ENCODE results near the gene CCNB1.
"Not testable (repeated sequence)": the region's sequence is repeated elsewhere in the genome, so short reads cannot be mapped to it uniquely, and the experiment has no call there.

The CCNB1 gene

DNA sequence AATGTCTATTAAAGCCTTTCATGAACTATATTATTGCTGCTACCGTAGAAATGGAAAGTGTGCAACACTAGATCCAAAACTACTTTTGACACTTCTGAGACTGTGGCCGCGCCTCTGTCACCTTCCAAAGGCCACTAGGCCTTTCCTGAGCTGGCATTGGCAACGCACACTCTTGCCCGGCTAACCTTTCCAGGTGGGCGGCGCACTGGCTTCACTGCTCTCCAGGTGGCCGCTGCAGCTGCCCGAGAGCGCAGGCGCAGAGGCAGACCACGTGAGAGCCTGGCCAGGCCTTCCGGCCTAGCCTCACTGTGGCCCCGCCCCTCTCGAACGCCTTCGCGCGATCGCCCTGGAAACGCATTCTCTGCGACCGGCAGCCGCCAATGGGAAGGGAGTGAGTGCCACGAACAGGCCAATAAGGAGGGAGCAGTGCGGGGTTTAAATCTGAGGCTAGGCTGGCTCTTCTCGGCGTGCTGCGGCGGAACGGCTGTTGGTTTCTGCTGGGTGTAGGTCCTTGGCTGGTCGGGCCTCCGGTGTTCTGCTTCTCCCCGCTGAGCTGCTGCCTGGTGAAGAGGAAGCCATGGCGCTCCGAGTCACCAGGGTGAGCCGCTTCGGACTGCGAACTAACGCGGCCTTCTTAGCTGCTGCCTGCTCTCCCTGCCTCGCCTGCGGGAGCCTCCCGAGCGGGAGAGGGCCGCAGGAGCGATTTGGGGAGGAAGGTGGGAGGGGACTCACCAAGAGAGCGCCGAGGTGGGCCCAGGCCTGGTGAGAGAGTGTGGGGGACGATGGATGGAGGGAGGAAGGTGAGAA is at the start of gene CCNB1:
Gene CCNB1 (plus strand): TSS at position 465 of the 807 bp plus-strand sequence. CDS start 113 bp downstream, at position 578.
- peak; percentile 96 for DNase-seq

GRCh38 chr5:69129413-69129812 is 37.5 kb upstream of the CCNB1 start:
- no peak for DNase-seq

GRCh38 chr5:69130241-69130640 is 36.7 kb upstream of the CCNB1 start:
- DNase-seq: no peak

DNA sequence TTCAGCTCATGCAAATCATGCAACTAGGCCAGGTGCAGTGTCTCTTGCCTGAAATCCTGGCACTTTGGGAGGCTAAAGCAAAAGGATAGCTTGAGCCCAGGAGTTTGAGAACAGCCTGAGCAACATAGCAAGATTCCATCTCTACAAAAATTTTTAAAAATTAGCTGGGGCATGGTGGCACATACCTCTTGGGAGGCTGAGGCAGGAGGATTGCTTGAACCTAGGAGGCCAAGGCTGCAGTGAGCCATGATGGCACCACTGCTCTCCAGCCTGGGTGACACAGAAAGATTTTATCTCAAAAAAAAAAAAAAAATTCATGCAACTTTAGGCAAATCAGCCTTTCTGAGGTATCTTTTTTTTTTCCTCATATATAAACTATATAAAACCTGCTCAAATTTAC is 35.6 kb upstream of the CCNB1 start:
- no peak for DNase-seq

DNA sequence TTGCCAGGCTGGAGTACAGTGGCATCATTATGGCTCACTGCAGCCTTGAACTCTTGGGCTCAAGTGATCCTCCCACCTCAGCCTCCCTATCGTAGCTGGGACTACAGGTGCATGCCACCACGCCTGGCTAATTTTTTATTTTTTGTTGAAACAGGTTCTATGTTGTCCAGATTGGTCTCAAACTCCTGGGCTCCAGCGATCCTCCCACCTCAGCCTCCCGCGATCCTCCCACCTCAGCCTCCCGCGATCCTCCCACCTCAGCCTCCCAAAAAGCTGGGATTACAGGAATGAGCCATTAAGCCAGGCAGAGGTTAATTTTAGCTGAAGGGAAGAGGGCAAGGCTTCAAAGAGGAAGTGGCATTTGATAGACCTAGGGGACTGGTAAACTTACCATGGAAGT is 32.8 kb upstream of the CCNB1 start:
- DNase-seq: no peak

- DNase-seq: no peak
Observed at GRCh38 chr5:69136293-69136692, 30.7 kb upstream of the CCNB1 start.

DNA sequence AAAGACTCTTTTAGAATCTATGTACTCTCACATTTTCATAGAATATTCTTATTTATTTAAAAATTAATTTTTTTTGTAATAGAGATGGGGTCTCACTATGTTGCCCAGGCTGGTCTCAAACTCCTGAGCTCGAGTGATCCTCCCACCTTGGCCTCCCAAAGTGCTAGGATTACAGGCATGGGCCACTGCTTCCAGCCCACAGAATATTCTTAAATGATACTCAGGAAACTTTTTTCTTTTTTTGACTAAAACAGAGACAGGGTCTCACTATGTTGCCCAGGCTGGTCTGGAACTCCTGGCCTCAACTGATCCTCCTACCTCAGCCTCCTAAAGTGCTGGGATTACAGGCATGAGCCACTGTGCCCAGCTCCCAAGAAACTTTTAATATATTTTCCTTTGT is 29.7 kb upstream of the CCNB1 start:
- DNase-seq: not testable (repeated sequence)

DNA sequence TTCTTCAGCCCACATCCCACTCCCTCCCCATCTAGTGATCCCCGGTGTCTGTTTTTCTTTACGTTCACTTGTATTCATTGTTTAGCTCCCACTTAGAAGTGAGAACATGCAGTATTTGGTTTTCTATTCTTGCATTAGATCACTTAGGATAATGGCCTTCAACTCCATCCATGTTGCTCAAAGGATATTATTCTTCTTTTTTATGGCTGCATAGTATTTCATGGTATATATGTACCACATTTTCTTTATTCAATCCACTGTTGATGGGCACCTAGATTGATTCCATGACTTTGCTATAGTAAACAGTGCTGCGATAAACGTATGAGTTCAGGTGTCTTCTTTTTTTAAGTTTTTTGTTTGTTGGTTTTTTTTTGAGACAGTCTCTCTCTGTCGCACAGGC is 29.1 kb upstream of the CCNB1 start:
- no peak for DNase-seq

GRCh38 chr5:69138766-69139165 is 28.2 kb upstream of the CCNB1 start:
- no peak for DNase-seq

DNA sequence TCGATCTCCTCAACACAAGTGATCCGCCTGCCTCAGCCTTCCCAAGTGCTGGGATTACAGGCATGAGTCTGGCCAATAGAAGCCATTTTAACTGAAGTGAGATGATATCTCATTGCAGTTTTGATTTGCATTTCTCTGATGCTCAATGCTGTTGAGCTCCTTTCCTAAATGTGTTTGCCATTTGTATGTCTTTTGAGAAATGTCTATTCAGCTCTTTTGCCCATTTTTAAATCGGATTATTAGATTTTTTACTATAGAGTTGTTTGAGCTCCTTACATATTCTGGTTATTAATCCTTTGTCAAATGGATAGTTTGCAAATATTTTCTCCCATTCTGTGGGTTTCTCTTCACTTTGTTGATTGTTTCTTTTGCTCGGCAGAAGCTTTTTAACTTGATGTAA is 26.7 kb upstream of the CCNB1 start:
- not testable (repeated sequence) for DNase-seq

GRCh38 chr5:69140827-69141226 is 26.1 kb upstream of the CCNB1 start:
- DNase-seq: no peak

GRCh38 chr5:69148576-69148975 is 18.4 kb upstream of the CCNB1 start:
- not testable (repeated sequence) for DNase-seq

GRCh38 chr5:69148981-69149675 is 17.8 kb upstream of the CCNB1 start:
- no peak for DNase-seq

GRCh38 chr5:69149676-69150010 is 17.3 kb upstream of the CCNB1 start:
- no peak for DNase-seq

DNA sequence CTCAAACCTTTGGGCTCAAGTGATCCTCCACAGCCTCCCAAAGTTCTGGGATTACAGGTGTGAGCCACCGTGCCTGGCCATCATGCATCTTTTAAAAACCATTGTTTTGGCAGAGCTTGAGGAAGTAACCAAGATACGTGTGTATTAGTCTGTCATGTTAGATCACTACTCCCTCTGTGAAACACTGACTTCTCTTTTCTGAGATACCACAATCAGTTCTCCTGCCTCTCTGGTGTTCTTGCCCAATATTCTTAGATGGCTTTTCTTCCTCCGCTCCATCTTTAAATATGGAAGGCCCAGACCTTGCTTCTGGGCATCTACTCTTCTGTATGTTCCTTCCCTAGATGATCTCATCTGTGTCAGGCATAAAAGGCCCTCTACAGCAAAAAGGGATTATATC is 14.2 kb upstream of the CCNB1 start:
- DNase-seq: no peak

DNA sequence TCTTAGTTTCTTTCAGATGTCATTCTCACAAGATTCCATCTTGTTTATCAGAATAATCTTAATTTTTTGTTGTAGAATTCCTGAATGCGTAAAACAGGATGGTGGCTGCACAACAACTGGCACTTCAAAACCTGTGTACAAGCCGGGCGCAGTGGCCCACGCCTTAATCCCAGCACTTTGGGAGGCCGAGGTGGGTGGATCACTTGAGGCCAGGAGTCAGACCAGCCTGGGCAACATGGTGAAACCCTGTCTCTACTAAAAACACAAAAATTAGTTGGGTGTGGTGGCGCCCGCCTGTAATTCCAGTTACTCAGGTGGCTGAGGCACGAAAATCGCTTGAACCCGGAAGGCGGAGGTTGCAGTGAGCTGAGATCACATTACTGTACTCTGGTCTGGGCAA is 10.5 kb upstream of the CCNB1 start:
- no peak for DNase-seq

GRCh38 chr5:69158039-69158438 is 8.9 kb upstream of the CCNB1 start:
- DNase-seq: no peak

DNA sequence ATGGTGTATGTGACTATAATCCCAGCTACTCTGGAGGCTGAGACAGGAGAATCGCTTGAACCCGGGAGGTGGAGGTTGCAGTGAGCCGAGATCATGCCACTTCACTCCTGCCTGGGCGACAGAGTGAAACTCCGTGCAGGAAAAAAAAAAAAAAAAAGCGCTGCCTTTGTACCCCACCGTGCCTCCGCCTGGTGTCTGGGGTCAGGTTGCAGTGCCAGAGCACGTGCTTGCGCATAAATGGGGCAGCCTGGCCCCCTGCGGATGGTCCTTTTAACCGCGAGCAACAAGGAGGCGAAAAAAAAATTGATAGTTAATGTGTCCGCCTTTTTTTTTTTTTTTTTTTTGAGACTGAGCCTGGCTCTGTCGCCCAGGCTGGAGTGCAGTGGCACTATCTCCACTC is 6.3 kb upstream of the CCNB1 start:
- DNase-seq: no peak

DNA sequence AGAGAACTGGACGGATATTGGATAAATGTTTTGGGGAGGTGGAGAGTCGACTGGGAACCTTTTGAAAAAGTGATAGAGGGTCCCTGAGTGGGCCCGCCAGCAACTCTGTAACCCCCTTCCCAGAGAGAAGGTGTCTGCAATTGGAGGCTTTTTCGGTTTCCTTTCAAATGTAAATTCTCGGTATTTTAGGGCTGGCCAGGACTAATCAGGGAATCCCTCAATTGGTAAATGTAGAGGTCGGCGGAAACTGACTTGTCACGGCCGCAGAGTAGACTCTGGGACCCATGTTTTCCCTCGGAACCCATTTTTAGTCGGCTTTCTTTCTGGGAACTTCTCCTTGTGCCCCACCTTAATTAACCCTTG is 524 bp downstream of the CCNB1 start:
- no peak for DNase-seq

- DNase-seq: no peak
Observed at GRCh38 chr5:69167929-69168328, 979 bp downstream of the CCNB1 start.

DNA sequence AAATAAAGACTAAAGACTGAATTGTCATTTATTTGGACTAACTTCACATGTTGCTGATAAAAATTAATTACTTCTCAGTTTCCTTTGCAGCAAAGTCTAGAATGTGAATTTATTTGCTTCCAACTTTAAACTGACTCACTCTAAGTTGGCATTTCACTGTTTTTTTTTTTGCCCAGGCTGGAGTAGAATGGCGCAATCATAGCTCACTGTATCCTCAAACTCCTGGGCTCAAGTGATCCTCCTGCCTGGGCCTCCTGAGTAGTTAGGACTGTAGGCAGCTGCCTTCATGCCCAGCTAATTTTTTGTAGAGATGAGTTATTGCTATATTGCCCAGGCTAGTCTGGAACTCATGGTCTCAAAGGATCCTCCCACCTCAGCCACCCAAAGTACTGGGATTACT is 3.5 kb downstream of the CCNB1 start:
- DNase-seq: no peak

- DNase-seq: no peak
Observed at GRCh38 chr5:69170969-69171368, 4.0 kb downstream of the CCNB1 start.

GRCh38 chr5:69181659-69182293 is 14.8 kb downstream of the CCNB1 start:
- DNase-seq: not testable (repeated sequence)

GRCh38 chr5:69184621-69185020 is 17.7 kb downstream of the CCNB1 start:
- DNase-seq: no peak

Data from activated T-cell treated with anti-CD3 and anti-CD28 coated beads for 4 hours (primary cell).